Kidney glomerular epithelial cell (primary cell): ENCODE results near the gene PRKAA1.
A peak's percentile ranks its signal among the peaks of the same experiment; 100 is the strongest.

Experiments used
- DNase-seq: peaks from one replicate; lab custom pipeline; 2025; lab: John Stamatoyannopoulos, UW

The PRKAA1 gene

DNA sequence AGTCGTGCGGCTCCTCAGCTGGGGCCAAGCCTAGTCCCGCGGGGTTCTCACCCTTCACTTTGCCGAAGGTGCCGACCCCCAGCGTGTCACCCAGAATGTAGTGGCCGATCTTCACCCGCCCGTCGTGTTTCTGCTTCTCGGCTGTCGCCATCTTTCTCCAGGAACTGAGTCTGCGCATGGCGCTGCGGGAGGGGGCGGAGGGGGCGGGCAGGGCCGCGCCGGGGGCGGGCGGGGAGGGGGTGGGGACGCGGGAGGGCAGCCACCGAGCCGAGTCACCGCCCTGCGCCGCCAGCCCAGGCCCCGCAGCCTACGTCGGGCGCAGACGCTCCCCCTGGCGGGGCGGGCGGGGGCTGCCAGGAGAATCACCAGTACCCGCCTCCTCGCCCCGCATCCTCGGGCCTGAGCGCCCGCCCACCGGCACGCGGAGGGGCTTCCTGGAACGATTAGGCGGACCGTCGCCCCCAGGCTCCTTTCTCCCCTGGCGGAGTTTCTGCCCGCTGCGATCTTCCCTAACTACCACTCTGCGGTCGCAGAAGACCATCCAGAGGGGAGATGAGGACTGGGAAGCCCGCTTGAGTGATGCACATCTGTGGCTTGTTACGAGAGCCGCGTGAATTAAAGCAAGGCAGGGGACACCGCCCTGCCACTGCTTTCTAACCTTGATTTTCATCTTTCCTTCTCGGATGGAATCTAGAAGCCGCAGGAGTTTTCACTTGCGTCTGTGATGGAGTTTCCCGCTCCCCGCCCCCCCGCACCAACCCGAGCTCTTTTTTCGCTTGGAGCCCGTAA, at the start of gene PRKAA1:
TSS of gene PRKAA1 (minus strand) at position 363 of the 789 bp plus-strand sequence. CDS start at position 178, 185 bp downstream.
- DNase-seq: peak; percentile 78

DNA sequence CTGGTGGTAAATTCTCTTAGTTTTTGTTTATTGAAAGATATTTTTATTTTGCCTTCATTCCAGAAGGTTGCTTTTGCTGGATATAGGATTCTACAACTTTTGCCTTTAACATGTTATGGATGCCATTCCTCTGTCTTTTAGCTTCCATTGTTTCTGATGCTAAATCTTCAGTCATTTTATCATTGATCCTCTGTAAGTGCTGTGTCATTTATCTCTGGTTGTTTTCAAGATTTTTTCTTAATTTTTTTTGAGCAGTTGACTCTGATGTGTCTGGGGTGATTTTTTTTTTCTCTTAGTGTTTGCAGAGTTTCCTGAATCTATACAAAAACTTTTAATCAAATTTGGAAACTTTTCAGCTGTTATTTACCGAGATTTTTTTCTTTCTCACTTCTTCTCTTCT, 49.4 kb upstream of the PRKAA1 start:
- no peak for DNase-seq

DNA sequence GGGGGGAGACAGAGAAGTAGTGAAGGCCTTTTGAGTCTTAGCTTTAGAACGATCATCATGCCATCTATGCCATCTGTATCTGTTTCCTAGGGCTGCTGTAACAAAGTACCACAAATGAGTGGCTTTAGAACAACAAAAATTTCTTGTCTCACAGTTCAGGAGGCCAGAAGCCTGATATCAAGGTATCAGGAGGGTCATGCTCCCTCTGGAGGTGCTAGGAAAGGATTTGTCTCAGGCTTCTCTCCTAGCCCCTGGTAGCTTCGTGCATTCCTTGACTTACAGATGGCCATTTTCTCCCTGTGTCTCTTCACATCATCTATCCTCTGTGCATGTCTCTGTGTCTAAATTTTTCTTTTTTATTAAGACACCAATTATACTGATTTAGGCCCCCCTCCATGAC, 48.2 kb upstream of the PRKAA1 start:
- DNase-seq: no peak

DNA sequence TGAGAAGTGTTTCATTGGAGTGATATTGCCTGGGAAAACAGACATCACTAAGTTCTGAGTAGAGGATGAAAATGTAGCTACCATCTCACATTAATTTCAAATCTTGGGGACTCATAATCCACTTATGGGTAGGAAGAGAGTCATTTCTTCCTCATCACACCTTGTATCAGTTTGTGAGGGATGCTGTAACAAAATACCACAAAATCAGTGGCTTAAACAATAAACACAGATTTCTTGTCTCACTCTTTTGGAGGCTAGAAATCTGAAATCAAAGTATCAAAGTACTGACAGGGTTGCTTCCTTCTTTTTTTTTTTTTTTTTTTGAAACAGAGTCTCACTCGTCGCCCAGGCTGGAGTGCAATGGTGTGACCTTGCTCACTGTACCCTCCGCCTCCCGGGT, 46.4 kb upstream of the PRKAA1 start:
- DNase-seq: no peak

DNA sequence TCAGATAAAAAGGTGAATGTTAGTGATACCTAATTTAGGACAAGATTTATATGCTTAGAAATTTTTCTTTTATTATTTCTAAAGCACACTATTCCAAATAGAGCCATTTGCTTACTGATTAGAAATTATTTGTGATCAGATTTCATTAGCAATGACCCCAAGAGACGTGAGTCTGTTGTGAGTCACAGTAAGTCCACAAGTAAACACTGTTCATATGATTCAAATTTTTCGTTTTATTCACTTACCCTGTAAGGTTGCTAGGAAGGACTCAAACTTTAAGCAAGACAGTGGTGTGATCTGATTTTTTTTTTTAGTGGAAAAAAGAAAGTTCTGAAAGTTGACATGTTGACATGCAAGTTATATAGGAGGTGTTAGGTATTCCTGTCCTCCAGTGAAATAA, 44.2 kb upstream of the PRKAA1 start:
- DNase-seq: no peak

DNA sequence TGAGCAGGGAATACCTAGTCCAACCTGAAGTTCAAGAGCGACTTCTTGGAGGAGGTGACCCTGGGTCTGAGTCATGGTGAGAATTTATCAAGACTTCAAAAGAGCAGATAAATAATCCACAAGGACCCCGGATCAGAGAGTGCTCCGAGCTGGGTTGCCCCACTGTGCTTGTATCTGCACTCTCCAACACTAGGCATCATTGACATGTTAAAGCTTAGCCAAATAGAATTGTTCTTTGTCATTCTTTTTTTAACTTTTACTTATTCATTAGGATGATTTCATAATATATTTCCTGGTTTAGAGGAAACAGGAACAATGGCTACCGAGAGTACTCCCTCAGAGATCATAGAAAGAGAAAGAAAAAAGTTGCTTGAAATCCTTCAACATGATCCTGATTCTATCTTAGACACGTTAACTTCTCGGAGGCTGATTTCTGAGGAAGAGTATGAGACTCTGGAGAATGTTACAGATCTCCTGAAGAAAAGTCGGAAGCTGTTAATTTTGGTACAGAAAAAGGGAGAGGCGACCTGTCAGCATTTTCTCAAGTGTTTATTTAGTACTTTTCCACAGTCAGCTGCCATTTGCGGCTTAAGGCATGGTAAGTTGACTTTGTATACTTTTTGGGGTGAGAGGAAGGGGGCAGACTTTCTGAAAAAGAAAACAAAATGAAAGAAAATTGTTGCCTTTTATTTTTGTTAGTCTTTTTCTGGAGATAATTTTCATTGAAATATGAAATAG, 43.1 kb upstream of the PRKAA1 start, which contains the start of gene CARD6:
TSS of gene CARD6 (plus strand) at position 300 of the 738 bp plus-strand sequence. CDS start at position 316, 16 bp downstream.
- peak; percentile 12 for DNase-seq

DNA sequence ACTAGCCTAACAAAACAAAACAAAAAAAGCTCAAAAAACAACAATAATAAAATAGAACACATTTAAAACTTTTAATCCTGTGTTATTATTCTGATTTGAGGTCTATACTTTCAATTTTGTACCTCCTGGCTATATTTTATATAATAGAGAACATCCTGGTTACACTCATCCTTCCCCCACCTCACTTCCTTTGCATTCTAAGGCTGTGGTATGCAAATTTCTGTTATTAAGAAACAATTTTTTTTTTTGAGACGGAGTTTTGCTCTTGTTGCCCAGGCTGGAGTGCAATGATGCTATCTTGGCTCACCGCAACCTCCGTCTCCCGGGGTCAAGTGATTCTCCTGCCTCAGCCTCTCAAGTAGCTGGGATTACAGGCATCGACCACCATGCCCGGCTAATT, 39.9 kb upstream of the PRKAA1 start:
- no peak for DNase-seq

DNA sequence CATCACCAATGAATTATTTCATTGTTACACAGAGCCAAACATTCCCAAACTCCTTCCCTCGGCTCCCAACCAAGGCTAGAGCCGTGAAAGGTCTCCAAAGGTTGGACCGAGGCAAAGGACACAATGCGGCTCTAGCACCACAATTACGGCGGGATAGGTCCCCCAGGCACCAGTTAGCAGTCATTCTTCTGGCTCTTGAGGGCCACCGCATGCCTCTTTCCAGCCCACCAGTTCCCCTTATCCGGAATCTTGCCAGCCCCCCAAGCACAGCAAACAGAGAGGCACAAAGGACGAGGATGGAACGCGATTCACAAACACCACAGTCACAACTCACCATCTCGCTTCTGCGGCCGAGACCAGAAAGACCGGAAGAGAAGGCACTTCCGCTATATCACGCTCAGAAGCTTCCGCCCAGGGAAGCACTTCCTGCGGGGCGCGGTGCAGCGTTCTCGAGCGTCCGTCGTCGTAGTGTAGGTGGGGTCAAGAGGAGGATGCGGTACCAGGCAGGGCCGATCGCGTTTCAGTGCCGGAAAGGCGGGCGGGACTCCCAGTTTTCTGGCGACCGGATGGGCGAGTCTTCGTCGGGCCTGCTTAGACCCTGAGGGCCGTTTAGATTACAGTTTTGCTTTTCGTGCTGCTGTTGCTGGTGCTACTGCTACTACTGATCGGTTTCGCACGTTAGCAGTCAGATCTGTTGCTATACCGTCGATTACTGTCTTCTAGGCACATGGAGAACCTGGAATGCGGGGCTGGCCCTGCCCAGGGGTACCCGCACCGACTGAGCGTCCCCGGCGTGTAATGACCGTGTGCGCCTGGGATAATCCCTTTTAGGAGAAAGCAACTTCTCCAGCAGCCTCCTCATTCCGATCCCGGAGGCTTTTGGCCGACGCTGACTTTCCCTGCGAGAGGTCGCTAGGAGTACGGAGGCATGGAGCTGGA, 36.9 kb upstream of the PRKAA1 start, which contains the start of gene RPL37:
TSS of gene RPL37 (minus strand) at position 374 of the 939 bp plus-strand sequence. CDS start at position 337, 37 bp downstream.
- DNase-seq: peak; percentile 95

DNA sequence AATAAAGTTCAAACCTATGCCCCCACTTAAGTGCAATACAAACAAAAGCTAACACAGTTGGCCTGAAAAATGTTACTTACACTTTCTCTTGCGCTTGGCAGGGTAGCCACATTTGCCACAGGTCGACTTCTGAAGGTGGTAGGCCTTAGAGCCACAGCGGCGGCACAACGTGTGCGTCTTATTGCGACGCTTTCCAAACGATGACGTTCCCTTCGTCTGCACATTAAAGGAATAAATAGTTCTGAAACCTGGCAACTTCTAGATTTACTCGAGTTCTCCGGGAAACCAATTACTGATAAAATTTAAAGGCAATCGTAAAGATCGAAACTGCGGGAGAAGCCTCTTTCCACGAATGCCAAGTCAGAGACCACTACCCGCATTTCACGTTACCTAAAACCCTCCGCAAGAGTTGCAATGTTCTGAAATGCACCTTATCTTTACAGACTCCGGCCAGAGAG, 36.2 kb upstream of the PRKAA1 start:
- no peak for DNase-seq

DNA sequence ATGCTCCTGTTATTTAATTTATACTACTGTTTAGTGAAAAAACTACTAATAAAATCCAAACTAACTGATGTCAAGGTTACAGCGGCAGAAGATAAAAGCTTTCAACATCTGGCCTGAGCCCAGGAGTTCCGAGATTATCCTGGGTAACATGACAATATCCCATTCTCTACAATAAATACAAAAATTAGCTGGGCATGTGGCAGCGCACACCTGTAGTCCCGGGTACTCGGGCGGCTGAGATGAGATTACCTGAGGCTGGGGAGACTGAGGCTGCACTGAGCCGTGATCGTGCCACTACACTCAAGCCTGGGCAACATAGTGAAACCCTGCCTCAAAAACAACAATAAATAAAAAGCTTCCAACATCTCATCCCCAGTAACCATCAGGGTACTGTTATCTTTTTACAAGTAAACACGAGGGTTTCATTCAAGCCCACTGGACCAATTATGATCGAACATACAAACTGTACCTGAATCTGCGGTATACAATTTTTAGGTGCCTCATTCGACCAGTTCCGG, 35.6 kb upstream of the PRKAA1 start:
- no peak for DNase-seq

DNA sequence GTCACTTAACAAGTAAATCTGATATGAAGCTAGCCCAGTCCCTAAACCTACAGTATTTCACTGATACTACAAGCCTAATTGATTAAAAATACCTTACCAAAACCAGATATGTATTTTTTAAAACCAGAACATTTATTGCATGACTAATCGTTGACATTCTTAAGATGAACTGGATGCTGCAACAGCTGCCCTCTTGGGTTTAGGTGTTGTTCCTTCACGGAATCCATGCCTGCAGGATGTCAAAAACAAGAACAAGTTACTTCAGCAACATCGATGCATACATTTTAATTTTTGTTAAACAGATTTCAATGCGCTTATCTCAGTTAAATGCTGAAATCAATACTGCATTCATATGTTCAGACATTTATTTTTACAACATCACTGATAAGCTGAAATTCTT, 34.2 kb upstream of the PRKAA1 start:
- DNase-seq: no peak

DNA sequence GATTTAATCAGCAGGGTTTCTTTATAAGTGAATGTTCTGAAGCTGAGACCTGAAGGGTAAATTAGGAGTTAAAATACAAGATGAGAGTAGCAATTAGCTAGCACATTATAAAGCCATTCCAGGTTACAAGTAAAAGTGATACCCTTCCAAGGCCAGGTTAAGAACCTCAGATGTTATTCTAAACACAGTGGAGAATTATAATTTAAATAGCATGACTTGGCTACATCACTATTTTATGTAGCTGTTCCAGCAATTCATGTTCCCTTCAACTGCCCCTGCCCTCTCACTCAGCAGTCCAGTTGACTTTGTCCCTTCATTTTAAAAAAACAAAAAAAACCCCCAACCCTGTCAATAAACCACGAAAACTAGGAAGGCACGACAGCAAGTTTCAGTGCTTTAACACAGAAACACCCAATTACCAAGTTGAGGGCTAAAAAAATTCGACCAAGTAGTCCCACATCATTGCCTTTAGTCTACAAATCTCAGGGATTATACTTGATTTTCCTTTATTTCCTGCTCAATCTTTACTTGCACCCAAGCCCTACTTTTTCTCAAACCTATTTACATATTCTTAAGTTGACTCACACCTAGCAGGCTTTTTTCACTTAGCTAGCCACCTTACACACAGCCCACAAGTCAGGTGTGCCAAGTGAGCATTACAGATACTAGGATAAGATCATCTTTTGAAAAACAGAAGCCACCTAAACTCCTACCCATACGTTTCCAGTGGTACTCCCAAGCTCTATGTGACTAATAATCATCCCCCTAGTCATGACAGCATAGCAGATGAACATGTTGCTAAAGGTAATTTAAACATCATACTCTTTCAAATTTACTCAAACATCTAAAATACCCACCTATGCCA, 33.4 kb upstream of the PRKAA1 start:
- no peak for DNase-seq

DNA sequence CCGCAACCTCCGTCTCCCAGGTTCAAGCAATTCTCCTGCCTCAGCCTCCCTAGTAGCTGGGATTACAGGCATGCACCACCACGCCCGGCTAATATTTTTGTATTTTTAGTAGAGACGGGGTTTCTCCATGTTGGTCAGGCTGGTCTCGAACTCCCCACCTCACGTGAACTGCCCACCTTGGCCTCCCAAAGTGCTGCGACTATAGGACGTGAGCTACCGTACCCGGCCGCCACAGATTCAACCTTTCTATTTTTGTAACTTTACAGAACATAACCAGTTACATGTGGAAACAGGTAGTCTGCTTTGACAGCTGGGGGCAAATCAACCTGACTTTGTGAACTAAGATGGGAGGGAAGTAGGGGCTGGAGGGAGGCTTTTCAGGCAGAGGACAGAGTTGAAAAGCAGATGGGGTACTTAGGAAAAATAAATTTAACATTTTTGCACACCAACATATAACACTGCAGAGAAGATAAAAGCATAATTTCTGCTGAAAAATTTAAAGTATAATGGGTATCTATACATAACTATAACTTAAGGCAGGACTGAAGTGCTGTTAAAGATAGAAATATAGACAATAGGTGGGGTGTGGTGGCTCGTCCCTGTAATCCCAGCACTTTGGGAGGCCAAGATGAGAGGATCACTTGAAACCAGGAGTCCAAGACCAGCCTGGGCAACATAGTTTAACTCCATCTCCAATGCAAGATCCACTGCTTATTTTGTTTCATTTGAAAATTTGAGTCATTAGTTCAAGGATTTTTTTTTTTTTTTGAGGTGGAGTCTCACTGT, 31.8 kb upstream of the PRKAA1 start:
- DNase-seq: no peak

DNA sequence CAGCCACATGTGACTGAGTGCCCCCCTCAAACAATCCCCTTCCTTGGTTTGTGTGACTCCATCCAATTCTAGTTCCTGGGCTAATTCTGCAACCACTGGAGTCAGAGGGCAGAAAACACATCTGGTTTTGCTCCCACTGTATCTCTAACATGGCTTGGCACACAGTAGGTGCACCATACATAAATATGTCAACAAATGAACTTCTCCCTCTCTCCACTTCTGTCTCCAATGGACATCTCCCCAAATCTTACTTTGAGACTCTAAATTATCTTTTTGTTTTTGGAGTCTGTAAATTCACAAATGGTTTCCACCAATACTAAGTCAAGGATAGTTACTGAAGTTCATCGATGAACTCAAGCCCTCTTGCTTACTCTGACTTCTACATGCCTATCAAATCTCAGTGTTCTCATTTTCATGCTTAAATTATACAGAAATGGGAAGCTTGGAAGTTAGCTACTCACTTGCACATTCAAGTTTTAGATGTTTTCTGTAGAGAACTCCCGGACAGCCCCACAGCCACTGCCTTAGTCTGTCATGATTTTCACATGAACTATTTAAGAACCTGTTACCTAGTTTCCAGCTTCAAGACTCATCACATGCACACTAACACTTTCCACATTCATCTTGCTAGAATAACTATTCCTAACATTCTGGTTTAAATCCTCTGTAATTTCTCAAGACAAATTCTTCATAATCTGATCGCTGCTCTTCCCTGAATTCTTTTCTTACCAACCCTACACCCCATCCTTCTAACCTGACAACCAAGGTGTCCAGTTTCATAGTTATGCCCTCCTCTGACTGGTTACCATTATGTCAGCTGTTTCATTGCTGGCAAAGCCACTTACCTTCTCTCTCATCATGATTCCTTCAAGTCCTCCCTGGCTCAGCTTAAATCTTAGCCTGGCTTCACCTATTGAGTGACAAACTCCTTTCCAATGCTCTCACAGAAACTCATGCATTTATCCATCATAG, 30.8 kb upstream of the PRKAA1 start:
- DNase-seq: no peak

DNA sequence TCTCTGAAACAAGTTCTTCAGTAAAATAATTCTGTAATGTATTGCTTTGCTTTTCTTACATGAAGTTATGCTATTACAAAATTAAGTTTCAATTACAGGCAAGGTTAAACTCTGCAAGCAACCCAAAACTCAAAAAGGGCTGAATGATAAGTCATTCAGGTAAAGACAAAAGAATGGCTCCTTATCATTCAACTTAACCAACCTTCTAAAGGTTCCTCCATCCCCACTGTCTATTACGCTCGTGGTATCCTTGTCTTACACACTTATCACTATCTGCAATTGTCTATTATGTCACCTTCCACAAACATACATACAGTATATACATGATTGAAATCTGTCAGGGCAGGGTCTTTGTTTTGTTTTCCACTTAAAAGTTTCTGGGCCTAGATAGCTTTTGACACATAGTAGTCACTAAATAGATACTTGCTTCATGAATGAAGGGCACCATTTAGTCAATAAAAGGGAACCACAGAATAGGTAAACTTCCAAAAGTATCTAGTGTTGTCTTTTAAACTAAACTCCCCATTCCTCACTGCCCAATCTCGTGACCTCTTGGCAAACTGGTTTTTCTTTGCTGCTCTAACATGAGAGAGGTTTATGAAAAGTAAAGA, 30.0 kb upstream of the PRKAA1 start:
- DNase-seq: no peak

DNA sequence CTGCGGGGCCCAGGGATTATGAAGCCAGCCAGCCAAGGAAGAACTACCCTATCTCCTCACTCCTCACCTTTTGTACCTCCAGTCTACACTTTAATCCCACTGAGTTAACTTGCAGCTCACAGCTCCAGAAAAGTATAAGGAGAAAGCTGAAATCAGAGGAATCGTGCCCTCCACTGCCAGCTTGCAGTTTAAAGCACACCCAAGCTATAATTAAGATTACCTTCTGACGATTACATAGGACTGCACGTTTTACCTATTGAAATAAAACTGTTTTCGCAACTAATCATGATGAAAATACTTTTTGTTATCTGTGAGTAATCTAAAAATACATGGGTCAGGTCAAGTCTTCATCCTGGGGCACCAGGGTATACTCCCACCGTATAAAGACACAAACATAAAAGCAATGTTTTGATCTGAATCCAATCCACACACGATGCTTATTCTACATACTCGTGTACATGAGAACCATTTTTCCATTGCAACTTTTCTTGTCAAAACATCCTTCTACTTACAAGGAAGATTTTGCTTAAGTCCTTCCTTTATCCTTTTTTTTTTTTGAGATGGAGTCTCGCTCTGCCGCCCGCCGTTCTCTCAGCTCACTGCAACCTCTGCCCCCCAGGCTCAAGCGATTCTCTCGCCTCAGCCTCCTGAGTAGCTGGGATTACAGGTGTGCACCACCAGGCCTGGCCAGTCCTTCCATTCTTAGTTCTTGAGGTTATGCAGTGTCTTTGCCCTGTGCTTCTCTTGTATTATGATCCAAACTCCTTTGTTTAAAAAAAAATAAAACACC, 29.2 kb upstream of the PRKAA1 start:
- DNase-seq: no peak

DNA sequence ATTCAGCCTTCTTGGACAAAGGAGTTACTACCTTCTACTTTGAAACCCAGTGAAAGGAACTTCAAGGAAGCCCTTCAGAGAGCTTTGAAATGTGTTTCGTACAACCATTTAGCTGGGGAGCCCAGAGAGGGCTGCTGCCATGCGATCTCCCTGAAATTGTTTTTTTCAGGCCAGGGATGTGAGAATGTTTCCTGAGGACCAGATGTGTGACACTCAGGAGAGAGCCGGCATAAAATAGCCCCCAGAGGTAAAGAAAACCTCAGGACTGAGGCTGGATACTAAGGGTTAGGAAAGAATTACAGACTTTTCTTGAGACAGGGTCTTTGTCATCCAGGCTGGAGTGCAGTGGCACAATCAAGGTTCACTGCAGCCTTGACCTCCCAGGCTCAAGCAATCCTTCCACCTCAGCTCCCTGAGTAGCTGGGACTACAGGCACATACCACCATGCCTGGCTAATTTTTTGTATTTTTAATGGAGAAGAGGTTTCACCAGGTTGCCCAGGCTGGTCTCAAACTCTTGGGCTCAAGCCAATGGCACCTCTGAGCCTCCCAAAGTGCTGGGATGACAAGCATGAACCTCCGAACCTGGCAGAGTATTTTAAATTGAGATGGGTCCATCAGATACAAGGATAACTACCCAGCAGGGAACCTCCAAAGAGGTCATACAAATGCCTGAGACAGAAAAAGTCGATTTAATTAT, 28.5 kb upstream of the PRKAA1 start:
- DNase-seq: no peak
